GM23248 (cell line): ENCODE measurements around the gene HCST. TPM values are rescaled to one million over a fixed set of nuclear protein-coding genes. Genes with fewer than 3 reads are reported as not detected.
A peak's percentile ranks its signal among the peaks of the same experiment; 100 is the strongest.

Source experiments
- DNase-seq: peaks from one replicate; pipeline ENCODE4 v3.0.0-alpha.2; 2015
- H2AFZ ChIP-seq: fragments of 200-600 bp; sonication (generic); 2 replicates; pipeline ENCODE4 v1.6.1; 2016; ENCODE audit warnings: antibody characterized with exemption
- H3F3A ChIP-seq: fragments of 200-600 bp; sonication (generic); 2 replicates; pipeline ENCODE4 v1.6.1; 2016; ENCODE audit warnings: mild to moderate bottlenecking, antibody characterized with exemption, mixed run types; ENCODE audit not compliant: insufficient read depth
- H3K27ac ChIP-seq: fragments of 200-600 bp; sonication (generic); 2 replicates; pipeline ENCODE4 v1.5.1; 2016; ENCODE audit warnings: mild to moderate bottlenecking
- H3K27me3 ChIP-seq: fragments of 200-600 bp; sonication (generic); replicated peaks from 2 replicates; pipeline ENCODE4 v1.6.1; 2016; ENCODE audit warnings: mild to moderate bottlenecking; ENCODE audit not compliant: insufficient read depth
- H3K36me3 ChIP-seq: fragments of 200-600 bp; sonication (generic); 2 replicates; pipeline ENCODE4 v1.6.1; 2016; ENCODE audit warnings: low read depth, mild to moderate bottlenecking
- H3K4me1 ChIP-seq: fragments of 200-600 bp; sonication (generic); 2 replicates; pipeline ENCODE4 v1.6.1; 2016; ENCODE audit warnings: mild to moderate bottlenecking; ENCODE audit not compliant: insufficient read depth
- H3K4me2 ChIP-seq: fragments of 200-600 bp; sonication (generic); one replicate; pipeline ENCODE4 v1.6.1; 2016; ENCODE audit warnings: mild to moderate bottlenecking; ENCODE audit not compliant: unreplicated experiment
- H3K4me3 ChIP-seq: fragments of 200-600 bp; sonication (generic); 2 replicates; pipeline ENCODE4 v1.5.1; 2016; ENCODE audit warnings: mild to moderate bottlenecking
- H3K79me2 ChIP-seq: fragments of 200-600 bp; sonication (generic); 2 replicates; pipeline ENCODE4 v1.6.1; 2016; ENCODE audit warnings: mild to moderate bottlenecking; ENCODE audit not compliant: insufficient read depth
- H3K9ac ChIP-seq: fragments of 200-600 bp; sonication (generic); 2 replicates; pipeline ENCODE4 v1.6.1; 2016; ENCODE audit warnings: mild to moderate bottlenecking
- H3K9me2 ChIP-seq: fragments of 200-600 bp; sonication (generic); 2 replicates; pipeline ENCODE4 v1.6.1; 2016; ENCODE audit warnings: mixed run types, mild to moderate bottlenecking, moderate library complexity; ENCODE audit not compliant: insufficient read depth
- H3K9me3 ChIP-seq: fragments of 200-600 bp; sonication (generic); one replicate; pipeline ENCODE4 v1.6.1; 2017; ENCODE audit warnings: low read depth
- H4K20me1 ChIP-seq: fragments of 200-600 bp; sonication (generic); 2 replicates; pipeline ENCODE4 v1.6.0; 2016; ENCODE audit not compliant: insufficient read depth
- EZH2 ChIP-seq: fragments of 200-600 bp; sonication (generic); IDR thresholded peaks from 2 replicates; pipeline ENCODE4 v1.6.1; 2018; ENCODE audit warnings: antibody characterized with exemption, mild to moderate bottlenecking; ENCODE audit not compliant: insufficient read depth, poor library complexity, severe bottlenecking
- EZH2phosphoT487 ChIP-seq: fragments of 200-600 bp; sonication (generic); IDR thresholded peaks from 2 replicates; pipeline ENCODE4 v1.6.1; 2018; ENCODE audit warnings: antibody characterized with exemption, moderate library complexity, mild to moderate bottlenecking, low read depth; ENCODE audit not compliant: insufficient read depth
- WGBS, 2 experiments: methylation state at CpG; one replicate each; pipeline ENCODE4 v1.1.6; 2015 to 2017; ENCODE audit warnings: low lambda C conversion rate in 2 of 2, low coverage in 1 of 2; ENCODE audit errors: missing lambda C conversion rate in 2 of 2; 5-methylcytosine and 5-hydroxymethylcytosine counted together
- in situ Hi-C: fragments of 300-500 bp; cut with MboI; formaldehyde crosslinking; loops from 2 replicates; pipeline ENCODE4 v1.15.0; 2020
- polyA plus RNA-seq: library from polyadenylated mRNA; unstranded; fragments of >200 nt; fragmentation: Nextera tagmentation; extraction: Ambion mirVana; gene quantifications from 2 replicates; pipeline ENCODE4 v1.2.1, GENCODE V29; 2016
- total RNA-seq: library from RNA; depleted of rRNA; stranded (reverse); fragments of >200 nt; shearing (Covaris generic); gene quantifications from 2 replicates; pipeline ENCODE4 v1.2.3, GENCODE V29; 2014

The HCST gene
- total and polyA plus RNA-seq, 2 experiments from 2014 or later: 11.3 TPM; not detected in 1

DNA sequence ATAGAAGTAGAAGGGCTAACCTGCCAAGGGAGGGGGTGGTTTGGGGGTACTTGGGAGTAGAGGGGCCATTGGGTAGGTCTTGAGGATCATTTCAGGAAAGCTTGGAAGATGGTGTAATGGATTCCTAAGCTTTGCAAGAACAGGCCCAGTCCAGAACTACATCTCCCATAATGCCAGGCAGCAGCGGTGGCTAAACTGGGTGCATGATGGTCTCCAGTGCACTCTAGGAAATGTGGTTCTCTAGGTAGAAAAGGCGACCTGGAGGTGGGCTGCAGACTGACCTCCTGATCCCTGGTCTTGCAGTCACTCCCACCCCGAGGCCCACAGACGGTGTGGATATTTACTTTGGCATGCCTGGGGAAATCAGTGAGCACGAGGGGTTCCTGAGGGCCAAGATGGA lies 30.1 kb upstream of the HCST start:
- TF ChIP-seq EZH2phosphoT487 (no peak), EZH2 (no peak)
- Histone ChIP-seq H3K9me3 (no peaks in the 10 kb centered on the region), H4K20me1 (no peaks in the 10 kb centered on the region), H3K4me2 (no peak overlapping the region), H3K4me1 (no peaks in the 10 kb centered on the region), H3F3A (no peaks in the 10 kb centered on the region), H3K9me2 (no peaks in the 10 kb centered on the region), H3K79me2 (no peaks in the 10 kb centered on the region), H3K27me3 (no peaks in the 10 kb centered on the region; the same call in 1 of the 2 replicates), H3K27ac (no peak overlapping the region), H3K9ac (no peak overlapping the region), H3K4me3 (no peak overlapping the region), H2AFZ (no peak overlapping the region), H3K36me3 (no peaks in the 10 kb centered on the region)
- WGBS, 2 experiments: 75% methylated on average over 4 to 5 of the region's 5 CpGs
- in situ Hi-C loops: no loop called here
- DNase-seq: no peak

DNA sequence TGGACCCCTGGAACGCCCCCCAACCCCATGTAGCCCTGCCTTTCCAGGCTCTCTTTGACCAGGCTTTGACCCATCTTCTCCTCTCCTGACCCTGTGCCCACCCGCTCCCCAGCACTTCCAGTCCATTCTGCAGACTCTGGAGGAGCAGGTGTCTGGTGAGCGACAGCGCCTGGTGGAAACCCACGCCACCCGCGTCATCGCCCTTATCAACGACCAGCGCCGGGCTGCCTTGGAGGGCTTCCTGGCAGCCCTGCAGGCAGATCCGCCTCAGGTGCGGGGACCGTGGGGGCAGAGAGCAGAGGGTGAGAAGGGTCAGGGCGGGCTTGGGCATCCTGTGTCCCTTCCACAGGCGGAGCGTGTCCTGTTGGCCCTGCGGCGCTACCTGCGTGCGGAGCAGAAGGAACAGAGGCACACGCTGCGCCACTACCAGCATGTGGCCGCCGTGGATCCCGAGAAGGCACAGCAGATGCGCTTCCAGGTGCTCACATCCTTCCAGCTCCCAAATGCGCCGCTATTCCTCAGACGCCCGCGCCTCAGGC lies 27.9 kb upstream of the HCST start:
- no peaks in the 10 kb centered on the region for H4K20me1 ChIP-seq
- WGBS, 2 experiments: 83% methylated on average over 32 of the region's 32 CpGs
- no peak overlapping the region for H3K4me3 ChIP-seq
- no peaks in the 10 kb centered on the region for H3K9me3 ChIP-seq
- DNase-seq: no peak
- H3K4me1 ChIP-seq: peaks cover 2% of the 10 kb centered on the region; the same call in 1 of the 2 replicates
- no peaks in the 10 kb centered on the region for H3K79me2 ChIP-seq
- in situ Hi-C loops: no loop called here
- H2AFZ ChIP-seq: no peak overlapping the region
- no peaks in the 10 kb centered on the region for H3K27me3 ChIP-seq
- H3K4me2 ChIP-seq: no peak overlapping the region
- no peaks in the 10 kb centered on the region for H3K36me3 ChIP-seq
- TF ChIP-seq EZH2 (no peak), EZH2phosphoT487 (no peak)
- no peaks in the 10 kb centered on the region for H3K9me2 ChIP-seq
- H3K9ac ChIP-seq: no peak overlapping the region
- H3F3A ChIP-seq: no peaks in the 10 kb centered on the region
- no peak overlapping the region for H3K27ac ChIP-seq

DNA sequence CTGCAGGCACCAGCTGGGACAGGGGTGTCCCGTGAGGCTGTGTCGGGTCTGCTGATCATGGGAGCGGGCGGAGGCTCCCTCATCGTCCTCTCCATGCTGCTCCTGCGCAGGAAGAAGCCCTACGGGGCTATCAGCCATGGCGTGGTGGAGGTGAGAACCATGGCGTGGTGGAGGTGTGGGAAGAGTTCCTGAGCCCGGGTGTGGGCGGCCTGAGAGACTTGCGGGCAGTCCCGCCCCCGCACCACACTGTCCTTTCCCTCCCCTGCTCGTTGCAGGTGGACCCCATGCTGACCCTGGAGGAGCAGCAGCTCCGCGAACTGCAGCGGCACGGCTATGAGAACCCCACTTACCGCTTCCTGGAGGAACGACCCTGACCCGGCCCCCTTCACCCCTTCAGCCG lies 23.3 kb upstream of the HCST start:
- Histone ChIP-seq H3K4me1 (peaks cover 4% of the 10 kb centered on the region; the same call in 1 of the 2 replicates), H3K27me3 (no peaks in the 10 kb centered on the region), H2AFZ (no peak overlapping the region), H3K36me3 (no peaks in the 10 kb centered on the region), H3K9ac (no peak overlapping the region), H4K20me1 (no peaks in the 10 kb centered on the region), H3K4me3 (no peak overlapping the region), H3K79me2 (no peaks in the 10 kb centered on the region), H3K27ac (no peak overlapping the region), H3K9me3 (no peaks in the 10 kb centered on the region), H3K9me2 (no peaks in the 10 kb centered on the region), H3F3A (peaks cover 6% of the 10 kb centered on the region; the same call in 1 of the 2 replicates), H3K4me2 (no peak overlapping the region)
- in situ Hi-C loops: no loop called here
- no peak for DNase-seq
- TF ChIP-seq EZH2phosphoT487 (no peak), EZH2 (no peak)
- 34 to 44% methylated on average over 17 to 23 of the region's 23 CpGs for WGBS, 2 experiments

DNA sequence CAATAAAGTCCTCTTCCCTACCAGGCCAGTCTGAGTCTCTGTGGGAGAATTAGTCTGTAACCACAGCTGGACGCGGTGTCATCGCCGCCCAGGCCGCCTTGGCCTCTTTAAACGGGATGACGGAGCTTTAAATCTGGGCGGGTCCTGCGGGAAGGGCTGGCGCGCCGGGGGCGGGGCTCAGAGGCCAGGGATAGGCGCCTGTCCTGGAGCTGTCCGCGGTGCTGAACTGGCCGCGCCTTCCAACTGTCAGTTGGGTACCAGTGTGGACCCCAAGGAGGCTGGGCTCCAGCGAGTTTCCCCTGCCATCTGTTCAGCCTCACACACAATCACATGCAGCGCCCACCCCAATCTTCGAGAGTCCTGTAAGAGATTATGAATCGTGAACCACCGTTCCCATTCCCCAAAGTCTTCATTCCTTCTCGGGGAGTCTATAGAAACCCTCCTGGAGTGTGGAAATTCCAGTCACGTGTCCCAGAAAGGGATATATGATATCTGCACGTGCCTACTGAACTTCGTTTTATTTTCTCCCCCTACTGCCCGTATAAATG lies 22.5 kb upstream of the HCST start:
- H3K4me3 ChIP-seq: no peak overlapping the region
- H3K9me3 ChIP-seq: no peaks in the 10 kb centered on the region
- H3K36me3 ChIP-seq: no peaks in the 10 kb centered on the region
- no peak overlapping the region for H3K9ac ChIP-seq
- no peaks in the 10 kb centered on the region for H3K79me2 ChIP-seq
- H2AFZ ChIP-seq: no peak overlapping the region
- in situ Hi-C loops: loop anchor here (5.0 kb wide), 1 partner anchor 52 kb away; no protein-coding TSS in a partner anchor
- H3K27ac ChIP-seq: no peak overlapping the region
- no peak for TF ChIP-seq EZH2phosphoT487
- TF ChIP-seq EZH2: no peak
- WGBS, 2 experiments: 2% methylated on average over 28 of the region's 28 CpGs
- H4K20me1 ChIP-seq: no peaks in the 10 kb centered on the region
- H3K4me2 ChIP-seq: peak overlapping the region; percentile 36
- peak; percentile 99 for DNase-seq
- peaks cover 6% of the 10 kb centered on the region; the same call in 1 of the 2 replicates for H3F3A ChIP-seq
- H3K27me3 ChIP-seq: no peaks in the 10 kb centered on the region
- H3K9me2 ChIP-seq: no peaks in the 10 kb centered on the region
- peaks cover 4% of the 10 kb centered on the region; the same call in 1 of the 2 replicates for H3K4me1 ChIP-seq
